Measurements from ENCODE around the gene STAC2. TPM values are rescaled to one million over a fixed set of nuclear protein-coding genes. Genes with fewer than 3 reads are reported as not detected.

Gene STAC2
- total RNA-seq, 2 donors from 2014 or later, result 0.11 to 0.15 TPM

- Histone ChIP-seq H3K4me3 (no peak overlapping the region), H3K27me3 (no peaks in the 10 kb centered on the region), H3K4me1 (no peaks in the 10 kb centered on the region), H3K9ac (ENCODE audit: low read depth in 2 of 2, low read length in 2 of 2) (no peak overlapping the region), H3K9me3 (no peaks in the 10 kb centered on the region), H3K36me3 (no peaks in the 10 kb centered on the region), H3K27ac (peak overlapping the region; percentile 70)
- no peak for TF ChIP-seq CTCF (IDR thresholded peaks at IDR 0.05)
- DNase-seq, result peak; percentile 66
- intact Hi-C loops (cut with DNase I), result no loop called here
Measured at GRCh38 chr17:39178536-39178935, 47.2 kb downstream of the STAC2 start.

GRCh38 chr17:39177256-39177655 is 48.5 kb downstream of the STAC2 start:
- intact Hi-C loops (cut with DNase I), result no loop called here
- no peak overlapping the region for H3K4me3 ChIP-seq
- no peaks in the 10 kb centered on the region for H3K9me3 ChIP-seq
- H3K9ac ChIP-seq (ENCODE audit: low read depth in 2 of 2, low read length in 2 of 2), result no peak overlapping the region
- no peak overlapping the region for H3K27ac ChIP-seq
- no peaks in the 10 kb centered on the region for H3K36me3 ChIP-seq
- TF ChIP-seq CTCF (IDR thresholded peaks at IDR 0.05), result no peak
- H3K27me3 ChIP-seq, result no peaks in the 10 kb centered on the region
- no peaks in the 10 kb centered on the region for H3K4me1 ChIP-seq
- DNase-seq, result no peak

- no peak for TF ChIP-seq CTCF (IDR thresholded peaks at IDR 0.05)
- DNase-seq, result no peak
- no peak overlapping the region for H3K4me3 ChIP-seq
- H3K27me3 ChIP-seq, result no peaks in the 10 kb centered on the region
- no peaks in the 10 kb centered on the region for H3K9me3 ChIP-seq
- no peaks in the 10 kb centered on the region for H3K36me3 ChIP-seq
- intact Hi-C loops (cut with DNase I), result no loop called here
- no peak overlapping the region for H3K27ac ChIP-seq
- H3K9ac ChIP-seq (ENCODE audit: low read depth in 2 of 2, low read length in 2 of 2), result no peak overlapping the region
- no peaks in the 10 kb centered on the region for H3K4me1 ChIP-seq
Measured at GRCh38 chr17:39175695-39176093, 50.1 kb downstream of the STAC2 start.

- H3K27ac ChIP-seq, result no peak overlapping the region
- no peak overlapping the region for H3K4me3 ChIP-seq
- DNase-seq, result peak; percentile 72
- H3K9ac ChIP-seq (ENCODE audit: low read depth in 2 of 2, low read length in 2 of 2), result no peak overlapping the region
- no peaks in the 10 kb centered on the region for H3K9me3 ChIP-seq
- H3K27me3 ChIP-seq, result no peaks in the 10 kb centered on the region
- intact Hi-C loops (cut with DNase I), result no loop called here
- H3K36me3 ChIP-seq, result no peaks in the 10 kb centered on the region
- no peaks in the 10 kb centered on the region for H3K4me1 ChIP-seq
- TF ChIP-seq CTCF (IDR thresholded peaks at IDR 0.05), result peak; percentile 84
Measured at GRCh38 chr17:39174920-39175694, 50.6 kb downstream of the STAC2 start.

GRCh38 chr17:39173526-39174274 is 52.0 kb downstream of the STAC2 start:
- Histone ChIP-seq H3K27ac (no peak overlapping the region), H3K9me3 (no peaks in the 10 kb centered on the region), H3K4me1 (no peaks in the 10 kb centered on the region), H3K4me3 (no peak overlapping the region), H3K27me3 (no peaks in the 10 kb centered on the region), H3K36me3 (no peaks in the 10 kb centered on the region), H3K9ac (ENCODE audit: low read depth in 2 of 2, low read length in 2 of 2) (no peak overlapping the region)
- no peak for TF ChIP-seq CTCF (IDR thresholded peaks at IDR 0.05)
- DNase-seq, result no peak
- intact Hi-C loops (cut with DNase I), result no loop called here

Data from colonic mucosa (tissue), 4 donors.